GM11168 (cell line): Measurements from ENCODE around the gene HNRNPA0.
"Not testable (repeated sequence)": the region's sequence is repeated elsewhere in the genome, so short reads cannot be mapped to it uniquely, and the experiment has no call there.

ENCODE experiments used
- in situ Hi-C: fragments of 300-500 bp; cut with MboI; formaldehyde crosslinking; loops from one replicate; pipeline ENCODE4 v1.12.0; 2022; ENCODE audit warnings: low sequenced_read_pairs; ENCODE audit not compliant: unreplicated experiment

Gene HNRNPA0

DNA sequence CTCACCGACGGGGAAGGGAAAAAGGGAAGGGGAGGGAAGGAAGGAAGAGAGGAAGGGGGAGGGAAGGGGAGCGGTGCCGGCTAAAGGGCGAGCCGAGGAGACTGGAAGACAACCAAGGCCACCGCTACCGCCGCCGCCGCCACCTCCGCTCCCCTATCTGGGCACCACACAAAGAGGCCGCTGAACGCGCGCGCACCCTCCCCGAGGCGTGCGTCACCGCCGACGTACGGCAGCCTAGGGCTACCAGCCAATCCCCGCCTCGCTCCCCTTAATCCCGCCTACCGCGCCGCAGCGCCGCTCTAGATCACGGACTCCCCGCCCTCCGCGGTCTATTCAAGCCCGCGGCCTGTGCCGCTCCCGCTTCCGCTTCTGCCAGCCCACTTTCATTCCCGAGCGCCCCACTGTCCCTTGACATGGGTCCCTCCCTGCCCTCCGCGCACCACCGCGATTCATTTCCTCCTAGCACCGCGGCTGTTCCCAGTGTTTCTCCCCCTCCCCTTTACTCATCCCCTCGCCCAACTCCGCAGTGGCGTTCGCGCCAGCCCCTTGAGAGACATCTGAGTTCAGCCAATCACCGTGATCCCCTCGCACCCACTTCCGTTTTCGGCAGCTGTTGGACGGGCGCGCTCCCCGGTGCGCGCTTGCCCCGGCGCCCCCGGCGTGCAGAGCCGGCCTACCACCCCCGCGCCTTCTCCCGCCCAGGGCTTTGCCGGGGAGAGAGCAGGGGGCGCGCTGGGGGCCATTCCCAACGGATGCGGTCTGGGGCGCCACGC is at the start of gene HNRNPA0:
TSS of gene HNRNPA0 (minus strand) at position 176 of the 773 bp plus-strand sequence. CDS start 297 bp downstream, outside the sequence.
- in situ Hi-C loops, result no loop called here

- in situ Hi-C loops, result no loop called here
These were observed 48.4 kb upstream of the HNRNPA0 start for GRCh38 chr5:137802282-137803210.

DNA sequence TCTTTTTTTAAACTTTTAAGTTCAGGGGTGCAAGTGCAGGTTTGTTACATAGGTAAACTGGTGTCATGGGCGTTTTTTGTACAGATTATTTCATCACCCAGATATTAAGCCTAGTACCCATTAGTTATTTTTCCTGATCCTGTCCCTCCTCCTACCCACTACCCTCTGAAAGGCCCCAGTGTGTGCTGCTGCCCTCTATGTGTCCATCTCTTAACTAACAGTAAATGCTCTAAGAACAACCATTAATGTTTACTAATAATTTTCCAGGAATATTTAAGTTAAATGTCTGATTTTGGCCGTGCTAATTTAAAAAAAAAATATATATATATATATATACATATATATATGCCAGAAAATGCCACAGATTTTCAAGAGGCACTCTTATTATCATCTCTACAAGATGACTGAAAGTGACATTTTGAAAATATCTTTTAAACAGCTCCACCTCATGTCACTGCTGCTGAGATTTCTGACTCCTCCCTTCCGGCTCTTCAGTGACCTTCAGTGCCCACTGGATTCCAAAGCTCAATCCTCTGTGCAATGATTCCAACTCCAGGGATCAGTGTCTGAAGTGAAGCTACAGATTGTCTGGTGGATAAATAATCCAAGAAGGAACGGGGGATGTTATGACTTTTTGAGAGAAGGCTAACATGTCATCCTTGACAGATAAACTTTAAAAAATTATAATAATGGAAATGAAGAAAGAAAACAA is 46.7 kb upstream of the HNRNPA0 start:
- in situ Hi-C loops, result no loop called here

GRCh38 chr5:137796279-137796678 is 42.1 kb upstream of the HNRNPA0 start:
- in situ Hi-C loops, result no loop called here

- in situ Hi-C loops, result no loop called here
These were observed 40.7 kb upstream of the HNRNPA0 start for GRCh38 chr5:137794863-137795262.

DNA sequence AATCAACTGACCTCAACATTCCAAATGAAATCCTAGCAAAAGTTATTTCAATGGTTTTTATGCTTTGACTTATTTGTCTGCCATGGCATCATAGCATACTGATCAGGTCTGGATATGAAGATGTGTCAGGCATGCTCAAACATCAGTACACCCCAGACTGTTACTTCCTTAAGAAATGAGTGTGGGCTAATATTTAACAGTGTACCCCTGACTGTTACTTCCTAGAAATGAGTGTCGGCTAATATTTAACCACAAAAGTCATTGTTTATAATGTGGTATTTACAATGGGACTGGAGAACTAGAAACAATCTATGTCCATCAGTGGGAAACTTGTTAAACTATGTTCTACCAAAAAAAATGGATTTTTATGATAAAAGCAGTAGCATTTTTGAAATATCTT is 38.1 kb upstream of the HNRNPA0 start:
- in situ Hi-C loops, result no loop called here

GRCh38 chr5:137791799-137792198 is 37.6 kb upstream of the HNRNPA0 start:
- in situ Hi-C loops, result no loop called here

DNA sequence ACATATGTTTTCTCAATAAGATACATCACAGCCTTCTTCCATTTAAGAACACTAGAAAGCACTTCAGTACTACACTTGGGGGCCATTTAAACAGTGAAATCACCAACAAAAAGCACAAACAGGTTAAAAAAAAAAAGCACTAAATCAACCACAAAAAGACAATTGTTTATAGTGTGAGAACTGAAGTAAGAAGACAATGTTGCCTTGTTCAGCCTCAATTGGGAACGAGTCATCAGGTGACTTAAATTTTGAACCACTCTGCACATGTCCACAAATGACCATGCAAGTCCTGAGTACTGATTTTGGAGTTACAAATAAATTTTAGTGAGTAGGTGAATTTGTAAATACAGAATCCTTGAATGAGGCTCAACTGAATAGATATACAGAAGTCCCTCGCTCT is 37.2 kb upstream of the HNRNPA0 start:
- in situ Hi-C loops, result no loop called here

- in situ Hi-C loops, result not testable (repeated sequence)
These were observed 34.4 kb upstream of the HNRNPA0 start for GRCh38 chr5:137788560-137788959.

- in situ Hi-C loops, result no loop called here
These were observed 28.9 kb upstream of the HNRNPA0 start for GRCh38 chr5:137782984-137783536.

DNA sequence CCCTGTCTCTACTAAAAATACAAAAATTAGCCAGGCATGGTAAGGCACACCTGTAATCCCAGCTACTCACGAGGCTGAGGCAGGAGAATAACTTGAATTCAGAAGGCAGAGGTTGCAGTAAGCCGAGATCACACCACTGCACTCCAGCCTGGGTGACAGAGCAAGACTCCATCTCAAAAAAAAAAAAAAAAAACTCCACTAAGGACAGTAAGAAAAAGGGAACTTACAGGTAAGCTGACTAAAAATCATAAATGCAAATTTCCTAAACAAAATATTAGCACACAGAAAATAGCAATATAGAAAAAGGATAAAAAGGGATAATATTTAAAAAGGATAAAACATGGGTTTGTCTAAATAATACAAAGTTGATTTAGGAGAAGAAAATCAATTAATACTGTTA is 27.9 kb upstream of the HNRNPA0 start:
- in situ Hi-C loops, result no loop called here

DNA sequence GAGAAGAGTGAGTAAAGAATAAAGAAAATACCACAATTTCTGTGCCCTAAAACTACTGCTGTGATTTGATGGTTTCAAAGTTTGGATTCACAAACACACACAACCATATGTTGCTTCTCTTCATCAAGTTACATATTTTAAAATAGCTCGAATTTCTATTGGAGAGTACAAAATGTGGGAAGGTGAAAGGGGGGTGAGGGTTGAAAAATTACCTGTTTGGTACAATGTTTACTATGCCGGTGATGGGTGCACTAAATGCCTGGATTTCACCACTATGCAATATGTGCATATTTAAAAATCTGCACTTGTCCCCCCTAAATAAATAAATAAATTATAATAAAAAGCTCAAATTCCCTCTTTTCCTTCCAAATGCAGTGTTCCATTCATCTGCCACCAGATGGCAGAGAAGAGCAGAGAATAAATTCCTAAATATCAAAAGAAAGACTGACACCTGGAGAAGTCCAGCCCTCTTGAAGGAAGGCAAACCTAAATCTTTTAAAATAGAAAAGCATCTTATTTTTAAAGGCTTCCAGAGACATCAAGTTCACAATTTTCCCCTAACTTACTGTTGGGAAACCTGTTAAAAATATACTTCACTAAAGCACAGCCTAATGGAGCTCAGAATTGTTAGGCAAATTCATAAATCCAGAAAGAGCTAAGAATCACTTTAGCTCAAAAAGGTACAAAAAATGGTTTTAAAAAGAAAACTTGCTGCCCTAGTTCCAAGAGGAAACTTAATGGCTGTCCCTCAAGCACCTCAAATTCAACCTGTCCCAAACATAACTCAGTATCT is 24.8 kb upstream of the HNRNPA0 start:
- in situ Hi-C loops, result no loop called here

- in situ Hi-C loops, result not testable (repeated sequence)
These were observed 13.8 kb upstream of the HNRNPA0 start for GRCh38 chr5:137767937-137768336.

DNA sequence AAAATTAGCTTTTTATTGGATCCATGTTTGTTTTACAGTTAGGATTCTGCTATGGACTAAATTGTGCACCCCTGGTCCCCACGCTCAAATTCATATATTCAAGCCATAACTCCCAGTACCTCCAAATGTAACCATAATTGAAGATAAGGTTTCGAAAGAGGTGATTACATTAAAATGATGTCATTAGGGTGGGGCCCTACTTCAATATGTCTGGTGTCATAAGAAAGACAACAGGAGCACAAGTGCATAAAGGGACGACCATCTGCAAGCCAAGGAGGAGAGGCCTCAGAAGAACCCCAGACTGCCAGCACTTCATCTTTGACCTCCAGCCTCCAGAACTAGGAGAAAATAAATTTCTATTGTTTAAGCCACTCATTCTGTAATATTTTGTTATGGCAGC is 7.4 kb upstream of the HNRNPA0 start:
- in situ Hi-C loops, result no loop called here

GRCh38 chr5:137760719-137761516 is 6.8 kb upstream of the HNRNPA0 start:
- in situ Hi-C loops, result no loop called here

DNA sequence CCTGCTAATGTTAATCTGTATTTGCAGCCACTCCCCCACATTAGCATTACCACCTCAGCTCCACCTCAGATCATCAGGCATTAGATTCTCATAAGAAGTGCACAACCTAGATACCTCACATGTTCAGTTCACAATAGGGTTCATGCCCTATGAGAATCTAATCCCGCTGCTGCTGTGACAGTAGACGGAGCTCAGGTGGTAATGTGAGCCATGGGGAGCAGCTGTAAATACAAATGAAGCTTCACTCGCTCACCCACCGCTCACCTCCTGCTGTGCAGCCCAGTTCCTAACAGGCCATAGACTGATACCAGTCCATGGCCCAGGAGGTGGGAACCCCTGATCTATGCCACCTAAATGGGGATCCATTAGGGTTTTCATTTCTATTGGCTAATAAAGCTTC is 6.1 kb upstream of the HNRNPA0 start:
- in situ Hi-C loops, result no loop called here

DNA sequence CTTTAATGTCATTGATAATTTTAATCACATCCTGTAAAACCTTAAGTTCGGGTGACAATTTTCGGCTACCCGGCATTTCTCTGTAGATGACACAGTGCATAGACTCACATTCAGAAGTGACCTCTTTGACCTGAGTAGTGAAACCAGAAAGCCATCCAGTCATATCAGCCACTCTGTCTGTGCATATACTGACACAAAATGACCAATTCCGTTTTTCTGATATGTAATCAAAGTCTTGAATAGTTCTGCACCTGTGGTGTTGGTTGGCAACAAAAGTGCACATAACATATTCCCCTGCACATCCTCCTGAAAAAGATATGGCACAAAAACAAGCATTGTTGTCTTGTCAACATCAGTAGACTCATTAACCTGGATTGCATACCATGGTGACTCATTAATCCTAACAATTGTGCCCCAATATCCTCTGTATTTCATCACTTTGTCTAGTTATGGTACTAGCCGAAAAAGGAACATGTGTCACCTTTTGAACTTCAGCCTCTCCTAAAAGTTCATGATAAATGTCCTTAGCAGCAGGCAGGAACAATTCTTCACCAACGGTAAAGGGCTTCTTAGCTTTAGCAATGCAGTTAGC is 4.6 kb upstream of the HNRNPA0 start:
- in situ Hi-C loops, result no loop called here

DNA sequence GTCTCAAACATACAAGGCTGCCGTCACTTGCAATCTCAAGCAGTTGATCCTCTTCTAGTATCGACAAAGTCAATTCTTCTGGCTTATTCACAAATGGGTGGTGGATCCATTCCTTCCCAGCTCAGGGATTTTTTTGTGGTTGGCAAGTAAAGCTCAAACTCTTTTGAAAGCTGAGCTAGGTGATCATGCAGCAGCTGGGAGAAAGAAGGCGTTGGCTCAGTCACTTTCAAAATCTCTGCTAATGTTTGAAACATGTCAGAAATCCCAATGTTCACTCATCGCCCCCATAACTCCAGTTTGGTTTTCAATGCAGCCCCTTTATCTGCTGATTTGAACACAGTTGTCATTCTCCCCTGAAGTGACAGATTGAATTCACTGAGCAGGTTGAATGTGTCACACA is 4.0 kb upstream of the HNRNPA0 start:
- in situ Hi-C loops, result no loop called here
